ACHN (cell line): ENCODE results near the gene DLGAP1.
A peak's percentile ranks its signal among the peaks of the same experiment; 100 is the strongest.

Experiments used
- DNase-seq: peaks from one replicate; pipeline ENCODE4 v3.0.0-alpha.2; 2015
- in situ Hi-C: cut with HindIII; loops from 2 replicates; pipeline ENCODE4 v1.10.0; 2017; ENCODE audit warnings: low sequenced_read_pairs, low pct_ligation_motif_present, low pct_unique_long_range_greater_than_20kb

DLGAP1 gene

GRCh38 chr18:3874581-3874980 is 580.5 kb downstream of the DLGAP1 start:
- in situ Hi-C loops = no loop called here
- DNase-seq = no peak

GRCh38 chr18:3874125-3874524 is 581.0 kb downstream of the DLGAP1 start:
- in situ Hi-C loops = no loop called here
- no peak for DNase-seq

DNA sequence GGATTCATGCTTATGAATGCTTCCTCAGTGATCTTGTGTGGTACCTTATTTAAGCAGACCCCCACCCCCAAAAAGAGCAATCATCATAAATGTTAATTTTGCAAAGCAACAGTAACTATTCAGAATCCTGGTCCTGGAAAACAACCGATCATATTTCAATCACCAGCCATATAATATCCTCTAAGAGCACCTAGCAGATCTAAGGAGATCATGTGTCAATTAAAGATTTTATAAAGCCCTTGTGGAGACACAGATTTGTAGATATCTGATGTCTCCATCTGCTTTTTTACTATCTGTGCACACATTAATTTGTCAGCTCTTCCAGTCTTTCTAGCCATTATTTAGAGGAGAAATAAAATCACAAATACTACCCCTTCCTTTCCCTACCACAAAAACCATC is 581.4 kb downstream of the DLGAP1 start:
- no peak for DNase-seq
- in situ Hi-C loops = no loop called here

DNA sequence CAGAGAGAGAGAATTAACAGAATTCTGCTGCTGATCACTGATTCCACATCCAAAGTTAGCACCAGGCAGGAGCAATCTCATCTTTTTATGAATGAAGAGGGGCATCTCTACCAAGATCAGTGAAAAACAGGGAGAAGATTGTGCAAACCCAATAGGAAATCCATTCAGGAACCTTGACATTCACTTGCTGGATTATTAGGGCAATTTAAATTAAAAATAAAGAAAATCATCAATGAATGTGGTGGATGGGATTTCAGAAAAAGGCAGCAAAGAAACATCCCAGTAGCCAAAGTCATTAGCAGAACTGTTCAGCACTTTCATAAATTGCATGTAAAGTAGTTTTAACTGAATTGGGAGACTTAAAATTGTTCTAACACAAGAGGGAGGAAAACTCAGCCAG is 581.9 kb downstream of the DLGAP1 start:
- no peak for DNase-seq
- in situ Hi-C loops = no loop called here

DNA sequence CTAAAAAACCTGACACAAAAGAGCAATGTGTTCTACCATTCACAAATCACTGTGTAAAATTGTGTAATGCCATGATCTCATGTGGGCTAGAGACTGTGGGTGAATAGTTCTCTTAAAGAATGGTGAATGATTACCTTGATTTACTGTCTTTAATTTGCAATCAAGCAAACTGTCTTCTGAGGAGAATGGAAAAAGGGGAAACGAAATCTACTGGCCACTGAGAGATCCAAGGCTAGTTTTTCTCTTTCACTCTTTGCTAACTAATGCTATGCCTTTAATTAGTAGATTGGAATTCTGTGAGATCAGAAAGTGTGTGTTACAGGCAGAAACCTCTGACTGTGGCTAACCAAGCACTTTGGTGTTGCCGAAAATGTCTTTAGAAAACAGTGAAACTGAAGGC is 582.5 kb downstream of the DLGAP1 start:
- DNase-seq = peak; percentile 30
- in situ Hi-C loops = no loop called here

DNA sequence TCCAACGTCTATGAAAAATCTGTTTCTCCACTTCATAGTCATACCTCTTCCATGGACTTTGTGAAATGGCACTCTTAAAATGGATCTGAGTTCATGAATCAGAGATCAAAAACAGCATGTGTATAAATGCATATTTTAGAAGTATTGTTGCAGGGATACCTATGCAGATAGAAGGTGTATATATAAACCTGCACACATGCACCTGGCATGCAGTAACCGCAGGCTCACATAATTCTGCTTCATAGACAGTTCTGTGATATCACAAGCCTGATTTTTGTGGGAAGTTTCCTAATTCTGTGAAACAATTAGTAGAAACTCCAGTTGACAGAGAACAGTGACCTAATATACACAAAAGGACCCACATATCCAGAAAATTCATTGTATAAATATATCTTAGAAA is 583.4 kb downstream of the DLGAP1 start:
- in situ Hi-C loops = no loop called here
- DNase-seq = no peak

DNA sequence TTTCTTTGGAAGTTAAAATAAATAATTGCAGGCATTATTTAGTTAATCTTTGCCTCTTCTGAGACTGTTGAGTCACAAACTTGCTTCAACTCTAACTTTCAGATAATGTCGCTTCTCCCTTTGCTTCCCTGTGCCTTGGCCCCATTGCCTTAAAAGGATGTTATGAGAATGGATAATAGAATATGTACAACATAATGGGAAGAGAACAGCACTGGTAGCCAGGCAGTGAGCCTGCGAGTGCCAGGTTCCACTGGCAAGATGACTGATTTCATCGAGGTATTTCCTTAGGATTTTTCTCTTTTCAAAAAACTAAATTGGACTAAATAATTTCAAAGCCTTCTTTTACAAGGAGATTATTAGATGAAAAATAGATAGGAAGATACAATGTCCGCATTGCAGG is 584.2 kb downstream of the DLGAP1 start:
- in situ Hi-C loops = no loop called here
- DNase-seq = no peak

DNA sequence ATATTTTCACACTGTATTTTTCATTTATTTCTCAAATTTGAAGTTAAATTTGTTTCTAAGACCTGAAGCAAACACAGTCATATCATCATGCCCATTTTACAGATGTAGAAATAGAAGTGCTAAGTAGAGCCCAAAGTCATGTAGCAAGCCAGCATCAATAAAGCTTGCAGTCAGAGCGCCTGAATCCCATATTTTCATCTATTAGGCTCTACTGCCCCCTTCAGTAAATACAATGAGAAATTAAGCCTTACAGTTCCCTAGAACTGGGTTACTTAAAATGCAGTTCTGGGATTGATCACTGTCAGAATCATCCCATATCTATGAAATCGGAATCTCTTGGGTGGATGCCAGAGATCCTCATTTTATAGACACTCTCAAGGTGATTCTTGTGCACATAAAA is 585.3 kb downstream of the DLGAP1 start:
- DNase-seq = peak; percentile 70

DNA sequence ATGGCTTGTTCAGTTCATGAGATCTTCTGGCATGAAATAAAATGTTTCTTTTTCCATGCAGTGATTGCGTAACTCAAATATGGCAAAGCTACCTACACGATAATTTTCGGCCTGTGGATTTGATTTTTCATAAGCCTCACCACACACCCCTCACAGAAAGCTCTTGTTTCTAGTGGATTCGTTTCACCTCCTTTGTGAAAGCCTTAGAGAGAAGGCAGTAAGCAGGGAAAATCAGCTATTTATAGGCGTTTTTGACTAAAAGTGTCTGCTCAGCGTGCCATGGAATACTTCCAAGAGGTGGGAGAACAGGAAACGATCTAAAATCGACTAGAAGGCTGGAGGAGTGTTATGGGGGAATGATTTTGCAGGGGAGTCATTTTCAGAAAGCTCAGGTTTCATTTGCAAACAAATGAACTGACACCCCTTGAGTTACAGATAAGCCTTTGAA is 587.2 kb downstream of the DLGAP1 start:
- in situ Hi-C loops = no loop called here

More for the DNA sequence above, 585.3 kb downstream of the DLGAP1 start:
- in situ Hi-C loops = no loop called here

GRCh38 chr18:3867236-3867635 is 587.9 kb downstream of the DLGAP1 start:
- in situ Hi-C loops = no loop called here
- no peak for DNase-seq

More for the DNA sequence above, 587.2 kb downstream of the DLGAP1 start:
- no peak for DNase-seq

GRCh38 chr18:3864669-3865298 is 590.3 kb downstream of the DLGAP1 start:
- DNase-seq = no peak
- in situ Hi-C loops = no loop called here

DNA sequence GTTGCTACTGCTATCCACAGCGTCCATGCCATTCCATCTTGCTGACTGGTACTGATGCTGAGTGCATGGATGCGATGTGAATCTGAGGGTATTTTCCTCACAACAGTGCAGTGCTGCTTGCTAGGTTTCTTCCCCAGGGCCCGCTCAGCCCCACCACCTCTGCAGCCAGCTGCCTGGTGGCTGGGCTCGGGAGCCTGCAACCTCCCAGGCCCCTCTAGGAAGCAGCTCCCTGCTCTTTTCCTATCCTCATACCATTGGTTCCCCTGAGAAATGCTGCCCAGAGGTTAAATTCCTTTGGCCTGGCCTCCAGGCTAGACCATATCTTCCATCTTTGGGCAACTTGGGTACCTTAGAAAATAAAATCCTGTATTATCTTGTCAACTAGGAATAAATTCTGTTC is 591.5 kb downstream of the DLGAP1 start:
- in situ Hi-C loops = no loop called here
- no peak for DNase-seq

DNA sequence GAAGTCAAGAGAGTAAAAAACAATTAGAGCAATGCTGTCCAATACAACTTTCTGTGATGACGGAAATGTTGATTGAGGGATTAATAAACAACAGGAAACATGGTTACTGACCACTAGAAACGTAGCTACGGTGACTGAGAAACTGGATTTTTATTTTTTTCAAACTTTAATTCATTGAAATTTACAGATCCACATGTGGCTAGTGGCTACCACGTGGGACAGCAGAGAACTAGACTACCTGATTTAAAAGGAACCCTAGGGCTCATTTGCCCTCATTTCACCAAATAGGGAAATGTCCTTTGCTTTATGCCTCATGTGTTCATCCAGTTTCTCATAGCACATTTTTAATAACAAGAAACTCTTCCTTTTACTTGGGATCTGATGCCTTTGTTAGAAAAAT is 592.1 kb downstream of the DLGAP1 start:
- in situ Hi-C loops = no loop called here
- no peak for DNase-seq

DNA sequence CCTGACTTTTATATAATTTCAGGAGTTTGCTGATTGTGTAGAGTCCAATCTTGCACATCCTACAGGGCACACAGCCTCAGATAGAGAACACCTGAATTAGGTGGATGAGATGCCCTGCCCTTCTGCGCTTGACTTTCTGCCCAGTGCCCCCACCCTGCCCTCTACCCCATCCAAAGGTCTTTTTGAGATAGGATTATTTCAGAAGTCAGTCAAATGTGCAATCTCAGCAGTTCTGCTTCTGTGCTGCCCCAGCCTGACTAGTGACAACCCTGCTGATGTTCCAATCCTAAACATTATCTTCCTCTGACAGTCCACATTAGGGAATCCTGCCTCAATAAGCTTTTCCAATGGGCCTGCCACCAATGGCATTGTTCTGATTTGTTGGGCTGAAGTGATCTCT is 593.6 kb downstream of the DLGAP1 start:
- no peak for DNase-seq
- in situ Hi-C loops = no loop called here

DNA sequence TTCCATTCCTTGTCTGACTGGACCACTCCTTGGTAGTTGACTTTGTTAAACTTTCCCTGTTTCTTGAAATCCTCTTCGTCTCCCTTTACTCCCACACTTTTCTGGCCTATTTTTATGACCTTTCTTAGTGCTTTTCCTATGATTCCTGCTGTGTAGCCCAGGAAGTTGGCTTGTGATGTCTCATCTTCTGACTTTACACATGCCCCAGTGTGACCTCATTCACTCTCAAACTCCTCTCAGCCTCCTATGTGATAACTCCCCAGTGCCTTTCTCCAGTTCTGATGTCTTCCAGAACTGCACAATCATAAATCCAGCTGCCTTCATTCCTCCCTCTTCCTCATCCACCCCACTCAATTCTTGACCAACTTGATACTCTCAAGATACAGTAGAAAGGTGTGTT is 597.6 kb downstream of the DLGAP1 start:
- DNase-seq = peak; percentile 48
- in situ Hi-C loops = no loop called here

DNA sequence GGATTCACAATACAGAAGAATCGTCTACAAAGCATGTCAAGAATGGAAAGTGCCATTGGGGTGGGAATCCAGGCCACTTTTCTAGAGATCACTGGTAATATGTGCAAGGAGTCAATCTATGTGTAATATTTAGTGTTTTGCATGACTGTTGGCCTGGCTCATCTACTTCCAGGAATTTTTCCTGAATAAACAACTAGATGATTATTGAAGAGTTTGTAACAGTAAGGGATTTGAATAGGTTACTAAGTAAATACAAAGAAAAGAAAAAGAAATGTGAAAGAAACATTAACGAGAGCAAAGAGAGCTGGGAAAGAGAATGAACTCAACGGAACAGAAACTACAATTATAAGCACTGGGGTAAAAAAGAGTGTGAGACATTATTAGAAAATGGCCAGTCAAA is 599.1 kb downstream of the DLGAP1 start:
- peak; percentile 82 for DNase-seq
- in situ Hi-C loops = no loop called here

DNA sequence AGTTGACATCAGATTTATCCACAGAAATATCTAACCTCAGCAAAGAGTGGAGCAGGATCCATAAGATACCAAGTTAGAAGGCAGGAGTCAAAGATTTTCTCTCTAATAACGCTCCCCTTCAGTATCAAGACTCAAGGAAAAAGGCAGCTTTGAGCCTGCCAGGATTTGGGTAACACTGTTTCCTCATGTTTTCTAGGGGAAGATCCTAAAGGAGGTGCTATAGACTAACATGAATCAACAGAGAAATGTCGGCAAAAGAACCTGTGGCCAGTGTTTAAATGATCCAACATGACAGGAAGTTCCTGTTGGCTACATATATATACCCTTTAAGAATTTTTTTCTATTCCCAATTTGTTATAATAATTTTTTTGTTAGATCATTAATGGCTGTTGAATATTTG is 602.8 kb downstream of the DLGAP1 start:
- in situ Hi-C loops = no loop called here
- peak; percentile 76 for DNase-seq

DNA sequence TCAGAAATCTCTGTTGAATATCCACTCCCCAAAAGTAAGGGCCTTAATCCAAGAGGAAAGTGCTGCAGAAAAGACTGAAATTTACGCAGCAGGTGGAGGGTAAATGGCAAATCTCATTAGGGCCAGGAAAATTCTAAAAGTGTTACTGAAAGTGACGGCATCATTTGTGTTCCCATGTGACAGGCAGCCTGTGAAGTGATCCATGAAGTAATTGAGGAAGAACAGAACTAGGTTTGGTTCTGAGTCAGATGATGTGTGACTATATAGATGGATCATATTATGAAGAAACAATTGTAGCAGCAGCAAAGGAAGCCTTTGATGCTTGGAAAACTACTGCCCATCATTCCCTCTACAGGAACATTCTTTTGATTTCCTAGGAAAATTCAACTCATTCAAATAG is 603.9 kb downstream of the DLGAP1 start:
- in situ Hi-C loops = no loop called here
- DNase-seq = peak; percentile 76

DNA sequence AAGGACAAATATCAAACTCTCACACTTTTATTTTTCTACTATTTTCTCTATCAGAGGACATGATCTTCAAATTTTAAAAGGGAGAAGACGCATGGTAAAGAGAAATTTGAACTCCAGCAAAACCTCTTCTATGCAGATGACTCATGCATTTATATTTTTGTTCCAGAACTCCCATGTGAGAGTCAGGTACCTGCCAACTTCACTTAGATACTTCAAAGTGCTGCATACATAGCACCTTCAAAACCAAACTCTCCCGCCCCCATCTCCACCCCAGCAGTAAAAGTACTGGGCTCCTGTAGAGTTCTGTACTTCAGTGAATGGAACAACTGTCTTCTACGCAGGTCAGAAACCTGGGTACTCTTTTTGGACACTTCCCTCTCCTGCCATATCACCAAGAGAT is 606.8 kb downstream of the DLGAP1 start:
- in situ Hi-C loops = no loop called here
- DNase-seq = no peak

- peak; percentile 35 for DNase-seq
- in situ Hi-C loops = no loop called here
Observed at GRCh38 chr18:3845161-3845560, 609.9 kb downstream of the DLGAP1 start.

DNA sequence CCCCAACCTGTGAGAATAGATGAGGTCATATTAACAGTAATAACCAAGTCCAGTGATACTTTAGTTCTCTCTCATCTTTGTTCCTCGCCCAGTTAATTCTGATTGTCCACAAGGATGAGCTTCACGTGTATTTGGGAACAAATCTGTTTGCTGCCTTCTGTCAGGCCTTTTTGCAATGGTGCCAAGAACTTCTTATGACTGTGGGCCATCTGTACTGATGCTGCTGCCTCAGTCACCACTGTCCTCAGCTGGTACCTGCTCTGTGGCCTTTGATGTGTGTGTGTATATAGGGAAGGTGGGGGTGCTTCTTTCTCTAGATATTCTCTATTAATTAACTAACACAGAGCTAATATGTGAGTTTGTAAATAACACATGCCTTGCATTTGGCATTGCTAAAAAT is 612.3 kb downstream of the DLGAP1 start:
- in situ Hi-C loops = no loop called here
- DNase-seq = no peak
